SK-N-SH (cell line): ENCODE results near the gene DQX1. TPM values are rescaled to one million over a fixed set of nuclear protein-coding genes. Genes with fewer than 3 reads are reported as not detected.

Experiments
- CTCF ChIA-PET: fragments of 300-600, 350-600 bp; formaldehyde crosslinking; extraction: SDS; loops from one replicate; lab custom pipeline; 2021; lab: Yijun Ruan, JAX
- POLR2A ChIA-PET: fragments of 350-600 bp; sonication (Branson Sonifier 250); formaldehyde crosslinking; extraction: SDS; loops from one replicate; lab custom pipeline; 2020; ENCODE audit warnings: antibody characterized with exemption, inconsistent platforms; lab: Yijun Ruan, JAX
- DNase-seq: peaks from one replicate; pipeline ENCODE4 v3.0.0; 2012
- H2AFZ ChIP-seq: fragments of 200-600 bp; sonication (generic); 2 replicates; pipeline ENCODE4 v1.8.1; 2016; ENCODE audit warnings: antibody characterized with exemption, mild to moderate bottlenecking, low read depth
- H3F3A ChIP-seq: fragments of 200-600 bp; sonication (generic); replicated peaks from 2 replicates; pipeline ENCODE3; 2016; ENCODE audit warnings: antibody characterized with exemption, mild to moderate bottlenecking; ENCODE audit not compliant: insufficient read depth
- H3K27ac ChIP-seq, 2 experiments: fragments of 200-500 bp in 1 of 2; fragments of 200-600 bp in 1 of 2; sonication (Bioruptor generic) in 1 of 2; sonication (generic), shearing (Covaris generic) in 1 of 2; 2 replicates each; pipeline versions ENCODE4 v1.5.1 to v1.6.1; 2014 to 2016; ENCODE audit warnings: low read depth in 2 of 2, inconsistent platforms in 1 of 2, low read length in 1 of 2, mild to moderate bottlenecking in 1 of 2, mixed read lengths in 1 of 2
- H3K27me3 ChIP-seq: fragments of 200-600 bp; sonication (generic), shearing (Covaris generic); 2 replicates; pipeline ENCODE4 v1.6.1; 2016; ENCODE audit warnings: mixed run types; ENCODE audit not compliant: insufficient read depth
- H3K36me3 ChIP-seq, 2 experiments: fragments of 200-500 bp in 1 of 2; fragments of 200-600 bp in 1 of 2; sonication (Bioruptor generic) in 1 of 2; sonication (generic) in 1 of 2; replicated peaks in 1 of 2; 2 replicates each; pipeline versions ENCODE3 to v1.5.1; 2014 to 2016; ENCODE audit warnings: low read length in 1 of 2, mild to moderate bottlenecking in 1 of 2; ENCODE audit not compliant: insufficient read depth in 2 of 2, control insufficient read depth in 1 of 2
- H3K4me1 ChIP-seq, 2 experiments: fragments of 200-500 bp in 1 of 2; fragments of 200-600 bp in 1 of 2; sonication (Bioruptor generic) in 1 of 2; sonication (generic), shearing (Covaris generic) in 1 of 2; 2 replicates each; pipeline versions ENCODE4 v1.5.1 to v1.6.1; 2014 to 2016; ENCODE audit warnings: low read depth in 1 of 2, low read length in 1 of 2, mixed run types in 1 of 2; ENCODE audit not compliant: insufficient read depth in 2 of 2, control insufficient read depth in 1 of 2
- H3K4me2 ChIP-seq: fragments of 200-600 bp; sonication (generic), shearing (Covaris generic); 2 replicates; pipeline ENCODE4 v1.6.1; 2017; ENCODE audit warnings: mixed run types
- H3K4me3 ChIP-seq, 2 experiments: fragments of 200-500 bp in 1 of 2; fragments of 200-600 bp in 1 of 2; sonication (Bioruptor generic) in 1 of 2; sonication (generic), shearing (Covaris generic) in 1 of 2; 2 replicates each; pipeline versions ENCODE4 v1.5.1 to v1.8.1; 2014 to 2016; ENCODE audit warnings: low read depth in 2 of 2, inconsistent platforms in 1 of 2, low read length in 1 of 2, mild to moderate bottlenecking in 1 of 2, mixed read lengths in 1 of 2, moderate library complexity in 1 of 2
- H3K79me2 ChIP-seq: fragments of 200-600 bp; sonication (generic); 2 replicates; pipeline ENCODE4 v1.8.1; 2017; ENCODE audit warnings: mild to moderate bottlenecking; ENCODE audit not compliant: insufficient read depth
- H3K9ac ChIP-seq: fragments of 200-600 bp; sonication (generic); 2 replicates; pipeline ENCODE4 v1.6.1; 2017; ENCODE audit warnings: mixed run types
- H3K9me2 ChIP-seq: fragments of 200-600 bp; sonication (generic); 2 replicates; pipeline ENCODE4 v1.6.1; 2017; ENCODE audit warnings: mixed run types
- H3K9me3 ChIP-seq: fragments of 200-600 bp; sonication (generic); 2 replicates; pipeline ENCODE4 v1.6.1; 2017; ENCODE audit warnings: mixed run types, mild to moderate bottlenecking, moderate library complexity
- H4K20me1 ChIP-seq: fragments of 200-600 bp; sonication (generic); 2 replicates; pipeline ENCODE4 v1.6.1; 2017; ENCODE audit warnings: mild to moderate bottlenecking, mixed run types; ENCODE audit not compliant: insufficient read depth
- EZH2phosphoT487 ChIP-seq: fragments of 200-600 bp; sonication (generic); IDR thresholded peaks from 2 replicates; pipeline ENCODE4 v1.6.1; 2017; ENCODE audit warnings: low read depth, mixed run types, mild to moderate bottlenecking, antibody characterized with exemption, moderate library complexity, borderline replicate concordance
- FOXJ3 ChIP-seq: sonication (generic); formaldehyde crosslinking; IDR thresholded peaks from 2 replicates; pipeline ENCODE4 v1.5.1; 2020; ENCODE audit warnings: mild to moderate bottlenecking, missing genetic modification reagents
- GABPA ChIP-seq: IDR thresholded peaks from 2 replicates; pipeline ENCODE4 v1.4.0; 2012; ENCODE audit warnings: low read depth, mild to moderate bottlenecking
- GATA2 ChIP-seq: sonication (generic); formaldehyde crosslinking; IDR thresholded peaks from 2 replicates; pipeline ENCODE4 v1.5.0; 2020; ENCODE audit warnings: mild to moderate bottlenecking, missing genetic modification reagents
- MEF2A ChIP-seq: IDR thresholded peaks from 2 replicates; pipeline ENCODE4 v1.4.0; 2012; ENCODE audit warnings: low read depth, borderline replicate concordance
- NRF1 ChIP-seq: IDR thresholded peaks from 2 replicates; pipeline ENCODE4 v1.6.1; 2012; ENCODE audit warnings: low read depth, mild to moderate bottlenecking, low read length
- POLR2AphosphoS5 ChIP-seq: IDR thresholded peaks from 2 replicates; pipeline ENCODE4 v1.6.1; 2012; ENCODE audit warnings: low read depth, low read length
- RAD21 ChIP-seq: IDR thresholded peaks from 2 replicates; pipeline ENCODE4 v1.6.1; 2012; ENCODE audit warnings: mild to moderate bottlenecking, low read length
- RFX5 ChIP-seq: IDR thresholded peaks from 2 replicates; pipeline ENCODE4 v1.6.1; 2012; ENCODE audit warnings: mild to moderate bottlenecking, improper control_type of control experiment, low read length
- RXRA ChIP-seq: IDR thresholded peaks from 2 replicates; pipeline ENCODE4 v1.4.0; 2012; ENCODE audit warnings: low read depth, mild to moderate bottlenecking, borderline replicate concordance
- SIN3A ChIP-seq: IDR thresholded peaks from 2 replicates; pipeline ENCODE4 v1.6.1; 2012; ENCODE audit warnings: low read depth, mild to moderate bottlenecking, low read length, moderate library complexity, borderline replicate concordance
- SMC3 ChIP-seq: IDR thresholded peaks from 2 replicates; pipeline ENCODE4 v1.6.1; 2012; ENCODE audit warnings: low read depth, low read length, improper control_type of control experiment
- whole genome bisulfite sequencing: methylation state at CpG from one replicate; pipeline ENCODE4 v1.1.6; 2017; ENCODE audit warnings: low lambda C conversion rate; 5-methylcytosine and 5-hydroxymethylcytosine counted together
- polyA plus RNA-seq, 3 experiments: library from polyadenylated mRNA; depleted of rRNA; stranded (reverse); fragments of >200 nt; gene quantifications; 2 replicates each; pipeline ENCODE4 v1.2.3, GENCODE V29; 2012
- TF ChIP-seq, protein P1 (sequence below): IDR thresholded peaks from 2 replicates; pipeline ENCODE4 v1.6.1; 2012; ENCODE audit warnings: mild to moderate bottlenecking, low read depth, low read length, moderate library complexity
- TF ChIP-seq, protein P2 (sequence below): IDR thresholded peaks from 2 replicates; pipeline ENCODE4 v1.4.0; 2012; ENCODE audit warnings: low read depth, borderline replicate concordance
- TF ChIP-seq, protein P3 (sequence below): IDR thresholded peaks from 2 replicates; pipeline ENCODE4 v1.4.0; 2012; ENCODE audit warnings: low read depth, borderline replicate concordance
- TF ChIP-seq, protein P4 (sequence below): IDR thresholded peaks from 2 replicates; pipeline ENCODE4; 2012
- TF ChIP-seq, protein P5 (sequence below): fragments of 150-350 bp; IDR thresholded peaks from 2 replicates; pipeline ENCODE4 v1.6.1; 2017; ENCODE audit warnings: antibody characterized with exemption, low read length, low read depth, borderline replicate concordance
- TF ChIP-seq, protein P6 (sequence below): fragments of 200-600 bp; sonication (generic); IDR thresholded peaks from 2 replicates; pipeline ENCODE4 v1.6.1; 2017; ENCODE audit warnings: antibody characterized with exemption, mild to moderate bottlenecking, moderate library complexity

DQX1 gene
- polyA plus RNA-seq, 1 of the 3 experiments (the other 2 are of a cell fraction), result 1.6 TPM

DNA sequence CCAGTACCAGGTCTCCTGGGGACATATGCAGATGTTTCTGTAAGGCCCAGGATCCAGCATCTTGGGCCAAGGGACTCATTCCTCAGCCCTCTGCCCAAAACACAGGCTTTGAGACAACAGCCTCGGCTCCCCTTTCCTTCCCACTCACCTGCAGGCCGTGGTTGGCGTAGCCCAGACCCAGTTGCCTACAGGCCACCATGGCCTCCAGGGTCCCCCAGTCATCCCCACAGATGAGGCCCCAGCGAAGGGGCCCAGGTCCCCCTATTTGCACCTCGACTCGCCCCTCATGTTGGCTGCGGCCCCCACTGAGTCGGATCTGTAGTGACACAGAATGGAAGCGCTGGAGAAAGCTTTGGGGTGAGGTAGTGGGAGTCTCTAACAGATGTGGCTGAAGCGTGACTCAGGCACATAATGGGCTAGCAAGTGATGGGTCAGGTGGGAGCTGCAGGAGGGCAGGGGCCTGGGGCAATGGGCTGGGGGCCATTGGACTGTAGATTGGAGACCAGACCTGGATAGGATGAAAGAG is 9.5 kb upstream of the DQX1 start:
- Histone ChIP-seq H3K4me2 (no peak overlapping the region), H2AFZ (no peak overlapping the region), H3K9ac (no peak overlapping the region), H3K9me3 (no peaks in the 10 kb centered on the region), H3K36me3 (peaks cover 10 to 25% of the 10 kb centered on the region in 2 experiments), H3K9me2 (no peaks in the 10 kb centered on the region), H3K4me1 (peaks cover 8 to 12% of the 10 kb centered on the region in 2 experiments; a peak in 3 of 4 replicates), H3K4me3 (no peak overlapping the region), H3K27me3 (no peaks in the 10 kb centered on the region), H3K79me2 (peaks cover 14% of the 10 kb centered on the region), H3F3A (peaks cover 18% of the 10 kb centered on the region), H3K27ac (no peak overlapping the region), H4K20me1 (no peaks in the 10 kb centered on the region)
- CTCF ChIA-PET, result interaction anchor here (2.1 to 7.8 kb wide), 3 partner anchors 29 to 53 kb away, joined by 7 to 102 read pairs (median 71); partner anchors contain the start of genes CCDC142, PCGF1 and TTC31
- DNase-seq, result no peak
- POLR2A ChIA-PET, result interaction anchor here (0.7 kb wide), 1 partner anchor 9 kb away, joined by 3 read pairs; no protein-coding TSS in a partner anchor
- WGBS, result 88% methylated on average over 8 of the region's 10 CpGs
- TF ChIP-seq, protein P1, sequence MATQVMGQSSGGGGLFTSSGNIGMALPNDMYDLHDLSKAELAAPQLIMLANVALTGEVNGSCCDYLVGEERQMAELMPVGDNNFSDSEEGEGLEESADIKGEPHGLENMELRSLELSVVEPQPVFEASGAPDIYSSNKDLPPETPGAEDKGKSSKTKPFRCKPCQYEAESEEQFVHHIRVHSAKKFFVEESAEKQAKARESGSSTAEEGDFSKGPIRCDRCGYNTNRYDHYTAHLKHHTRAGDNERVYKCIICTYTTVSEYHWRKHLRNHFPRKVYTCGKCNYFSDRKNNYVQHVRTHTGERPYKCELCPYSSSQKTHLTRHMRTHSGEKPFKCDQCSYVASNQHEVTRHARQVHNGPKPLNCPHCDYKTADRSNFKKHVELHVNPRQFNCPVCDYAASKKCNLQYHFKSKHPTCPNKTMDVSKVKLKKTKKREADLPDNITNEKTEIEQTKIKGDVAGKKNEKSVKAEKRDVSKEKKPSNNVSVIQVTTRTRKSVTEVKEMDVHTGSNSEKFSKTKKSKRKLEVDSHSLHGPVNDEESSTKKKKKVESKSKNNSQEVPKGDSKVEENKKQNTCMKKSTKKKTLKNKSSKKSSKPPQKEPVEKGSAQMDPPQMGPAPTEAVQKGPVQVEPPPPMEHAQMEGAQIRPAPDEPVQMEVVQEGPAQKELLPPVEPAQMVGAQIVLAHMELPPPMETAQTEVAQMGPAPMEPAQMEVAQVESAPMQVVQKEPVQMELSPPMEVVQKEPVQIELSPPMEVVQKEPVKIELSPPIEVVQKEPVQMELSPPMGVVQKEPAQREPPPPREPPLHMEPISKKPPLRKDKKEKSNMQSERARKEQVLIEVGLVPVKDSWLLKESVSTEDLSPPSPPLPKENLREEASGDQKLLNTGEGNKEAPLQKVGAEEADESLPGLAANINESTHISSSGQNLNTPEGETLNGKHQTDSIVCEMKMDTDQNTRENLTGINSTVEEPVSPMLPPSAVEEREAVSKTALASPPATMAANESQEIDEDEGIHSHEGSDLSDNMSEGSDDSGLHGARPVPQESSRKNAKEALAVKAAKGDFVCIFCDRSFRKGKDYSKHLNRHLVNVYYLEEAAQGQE, result no peak
- TF ChIP-seq, protein P2, sequence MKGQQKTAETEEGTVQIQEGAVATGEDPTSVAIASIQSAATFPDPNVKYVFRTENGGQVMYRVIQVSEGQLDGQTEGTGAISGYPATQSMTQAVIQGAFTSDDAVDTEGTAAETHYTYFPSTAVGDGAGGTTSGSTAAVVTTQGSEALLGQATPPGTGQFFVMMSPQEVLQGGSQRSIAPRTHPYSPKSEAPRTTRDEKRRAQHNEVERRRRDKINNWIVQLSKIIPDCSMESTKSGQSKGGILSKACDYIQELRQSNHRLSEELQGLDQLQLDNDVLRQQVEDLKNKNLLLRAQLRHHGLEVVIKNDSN, result no peak
- no peak for TF ChIP-seq SMC3
- TF ChIP-seq SIN3A, result no peak
- TF ChIP-seq NRF1, result no peak
- no peak for TF ChIP-seq GABPA
- TF ChIP-seq RFX5, result no peak
- TF ChIP-seq, protein P3, sequence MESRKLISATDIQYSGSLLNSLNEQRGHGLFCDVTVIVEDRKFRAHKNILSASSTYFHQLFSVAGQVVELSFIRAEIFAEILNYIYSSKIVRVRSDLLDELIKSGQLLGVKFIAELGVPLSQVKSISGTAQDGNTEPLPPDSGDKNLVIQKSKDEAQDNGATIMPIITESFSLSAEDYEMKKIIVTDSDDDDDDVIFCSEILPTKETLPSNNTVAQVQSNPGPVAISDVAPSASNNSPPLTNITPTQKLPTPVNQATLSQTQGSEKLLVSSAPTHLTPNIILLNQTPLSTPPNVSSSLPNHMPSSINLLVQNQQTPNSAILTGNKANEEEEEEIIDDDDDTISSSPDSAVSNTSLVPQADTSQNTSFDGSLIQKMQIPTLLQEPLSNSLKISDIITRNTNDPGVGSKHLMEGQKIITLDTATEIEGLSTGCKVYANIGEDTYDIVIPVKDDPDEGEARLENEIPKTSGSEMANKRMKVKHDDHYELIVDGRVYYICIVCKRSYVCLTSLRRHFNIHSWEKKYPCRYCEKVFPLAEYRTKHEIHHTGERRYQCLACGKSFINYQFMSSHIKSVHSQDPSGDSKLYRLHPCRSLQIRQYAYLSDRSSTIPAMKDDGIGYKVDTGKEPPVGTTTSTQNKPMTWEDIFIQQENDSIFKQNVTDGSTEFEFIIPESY, result no peak
- TF ChIP-seq POLR2AphosphoS5, result no peak
- TF ChIP-seq, protein P4, sequence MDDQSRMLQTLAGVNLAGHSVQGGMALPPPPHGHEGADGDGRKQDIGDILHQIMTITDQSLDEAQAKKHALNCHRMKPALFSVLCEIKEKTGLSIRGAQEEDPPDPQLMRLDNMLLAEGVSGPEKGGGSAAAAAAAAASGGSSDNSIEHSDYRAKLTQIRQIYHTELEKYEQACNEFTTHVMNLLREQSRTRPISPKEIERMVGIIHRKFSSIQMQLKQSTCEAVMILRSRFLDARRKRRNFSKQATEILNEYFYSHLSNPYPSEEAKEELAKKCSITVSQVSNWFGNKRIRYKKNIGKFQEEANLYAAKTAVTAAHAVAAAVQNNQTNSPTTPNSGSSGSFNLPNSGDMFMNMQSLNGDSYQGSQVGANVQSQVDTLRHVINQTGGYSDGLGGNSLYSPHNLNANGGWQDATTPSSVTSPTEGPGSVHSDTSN, result no peak
- no peak for TF ChIP-seq GATA2 (CRISPR knock-in tag)
- TF ChIP-seq, protein P5, sequence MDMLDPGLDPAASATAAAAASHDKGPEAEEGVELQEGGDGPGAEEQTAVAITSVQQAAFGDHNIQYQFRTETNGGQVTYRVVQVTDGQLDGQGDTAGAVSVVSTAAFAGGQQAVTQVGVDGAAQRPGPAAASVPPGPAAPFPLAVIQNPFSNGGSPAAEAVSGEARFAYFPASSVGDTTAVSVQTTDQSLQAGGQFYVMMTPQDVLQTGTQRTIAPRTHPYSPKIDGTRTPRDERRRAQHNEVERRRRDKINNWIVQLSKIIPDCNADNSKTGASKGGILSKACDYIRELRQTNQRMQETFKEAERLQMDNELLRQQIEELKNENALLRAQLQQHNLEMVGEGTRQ, result no peak
- TF ChIP-seq FOXJ3 (CRISPR knock-in tag), result no peak
- no peak for TF ChIP-seq RXRA
- TF ChIP-seq EZH2phosphoT487, result no peak
- TF ChIP-seq, protein P6, sequence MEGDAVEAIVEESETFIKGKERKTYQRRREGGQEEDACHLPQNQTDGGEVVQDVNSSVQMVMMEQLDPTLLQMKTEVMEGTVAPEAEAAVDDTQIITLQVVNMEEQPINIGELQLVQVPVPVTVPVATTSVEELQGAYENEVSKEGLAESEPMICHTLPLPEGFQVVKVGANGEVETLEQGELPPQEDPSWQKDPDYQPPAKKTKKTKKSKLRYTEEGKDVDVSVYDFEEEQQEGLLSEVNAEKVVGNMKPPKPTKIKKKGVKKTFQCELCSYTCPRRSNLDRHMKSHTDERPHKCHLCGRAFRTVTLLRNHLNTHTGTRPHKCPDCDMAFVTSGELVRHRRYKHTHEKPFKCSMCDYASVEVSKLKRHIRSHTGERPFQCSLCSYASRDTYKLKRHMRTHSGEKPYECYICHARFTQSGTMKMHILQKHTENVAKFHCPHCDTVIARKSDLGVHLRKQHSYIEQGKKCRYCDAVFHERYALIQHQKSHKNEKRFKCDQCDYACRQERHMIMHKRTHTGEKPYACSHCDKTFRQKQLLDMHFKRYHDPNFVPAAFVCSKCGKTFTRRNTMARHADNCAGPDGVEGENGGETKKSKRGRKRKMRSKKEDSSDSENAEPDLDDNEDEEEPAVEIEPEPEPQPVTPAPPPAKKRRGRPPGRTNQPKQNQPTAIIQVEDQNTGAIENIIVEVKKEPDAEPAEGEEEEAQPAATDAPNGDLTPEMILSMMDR, result no peak
- TF ChIP-seq RAD21, result no peak
- no peak for TF ChIP-seq MEF2A
